H1 (cell line): ENCODE results near the gene ATG5. TPM values are rescaled to one million over a fixed set of nuclear protein-coding genes. Genes with fewer than 3 reads are reported as not detected.

Source experiments
- CTCF ChIA-PET: fragments of 300-600 bp; sonication (Branson Sonifier 250); formaldehyde crosslinking; loops from one replicate; lab custom pipeline; 2021; ENCODE audit not compliant: partially characterized antibody; lab: Charles Lee
- POLR2A ChIA-PET: fragments of 300-600 bp; sonication (Branson Sonifier 250); formaldehyde crosslinking; loops from one replicate; lab custom pipeline; 2021; ENCODE audit warnings: inconsistent platforms; ENCODE audit not compliant: partially characterized antibody; lab: Charles Lee
- DNase-seq, 2 experiments: peaks; one replicate each; pipeline versions ENCODE4 v3.0.0 to v3.0.0-alpha.2; 2010 to 2022; ENCODE audit warnings: low spot score in 2 of 2, low read depth in 1 of 2, mixed read lengths in 1 of 2
- FAIRE-seq: peaks from 2 replicates; lab custom pipeline; 2011; peaks lifted over from hg19 to GRCh38; lab: Jason Lieb, UNC
- H2AFZ ChIP-seq: 2 replicates; pipeline ENCODE4 v1.8.1; 2012; ENCODE audit warnings: low read length, inconsistent platforms
- H2AK5ac ChIP-seq: 2 replicates; pipeline ENCODE4 v1.6.1; 2013; ENCODE audit warnings: low read depth, low read length
- H2BK120ac ChIP-seq: replicated peaks from 2 replicates; pipeline ENCODE3; 2013; ENCODE audit warnings: low read depth, low read length, inconsistent platforms
- H2BK12ac ChIP-seq: 2 replicates; pipeline ENCODE4 v1.6.1; 2013; ENCODE audit warnings: low read depth, low read length
- H2BK15ac ChIP-seq: 2 replicates; pipeline ENCODE4 v1.6.1; 2013; ENCODE audit warnings: low read length
- H2BK20ac ChIP-seq: 2 replicates; pipeline ENCODE4 v1.6.1; 2013; ENCODE audit warnings: low read length
- H2BK5ac ChIP-seq: 2 replicates; pipeline ENCODE4 v1.6.1; 2013; ENCODE audit warnings: low read depth, low read length
- H3K14ac ChIP-seq: 2 replicates; pipeline ENCODE4 v1.6.1; 2013; ENCODE audit warnings: inconsistent platforms; ENCODE audit not compliant: insufficient read length
- H3K18ac ChIP-seq: 2 replicates; pipeline ENCODE4 v1.6.1; 2013; ENCODE audit warnings: low read length; ENCODE audit errors: extremely low read depth
- H3K23ac ChIP-seq: 2 replicates; pipeline ENCODE4 v1.6.1; 2013; ENCODE audit warnings: inconsistent platforms; ENCODE audit not compliant: insufficient read length
- H3K23me2 ChIP-seq: 2 replicates; pipeline ENCODE4 v1.6.1; 2013; ENCODE audit warnings: low read depth, low read length
- H3K27ac ChIP-seq: 2 replicates; pipeline ENCODE4 v1.6.1; 2011; ENCODE audit warnings: low read depth, low read length, inconsistent platforms
- H3K27me3 ChIP-seq, 4 experiments: replicated peaks in 1 of 4; 1 replicate in 1 of 4; 2 replicates in 3 of 4; pipeline versions ENCODE4 v1.6.1 to v1.8.1; 2011 to 2013; ENCODE audit warnings: low read length in 3 of 4, mild to moderate bottlenecking in 3 of 4, inconsistent platforms in 2 of 4, mixed read lengths in 2 of 4, moderate library complexity in 1 of 4; ENCODE audit not compliant: control insufficient read depth in 3 of 4, insufficient read depth in 3 of 4; ENCODE audit errors: extremely low read depth in 1 of 4
- H3K36me3 ChIP-seq, 4 experiments: 2 replicates each; pipeline versions ENCODE4 v1.6.1 to v1.8.1; 2011 to 2013; ENCODE audit warnings: mild to moderate bottlenecking in 4 of 4, low read length in 3 of 4, moderate library complexity in 2 of 4, control low read depth in 1 of 4, inconsistent platforms in 1 of 4; ENCODE audit not compliant: insufficient read depth in 4 of 4, control insufficient read depth in 2 of 4
- H3K4ac ChIP-seq: replicated peaks from 2 replicates; pipeline ENCODE3; 2013; ENCODE audit warnings: low read length, low read depth, mixed read lengths, inconsistent platforms; ENCODE audit not compliant: insufficient read length
- H3K4me1 ChIP-seq, 4 experiments: replicated peaks in 1 of 4; 1 replicate in 1 of 4; 2 replicates in 3 of 4; pipeline versions ENCODE4 v1.6.1 to v1.8.1; 2011 to 2013; ENCODE audit warnings: low read length in 3 of 4, inconsistent platforms in 2 of 4, mixed read lengths in 1 of 4; ENCODE audit not compliant: insufficient read depth in 4 of 4, control insufficient read depth in 3 of 4
- H3K4me2 ChIP-seq, 2 experiments: 2 replicates each; pipeline versions ENCODE4 v1.6.1 to v1.8.1; 2011 to 2013; ENCODE audit warnings: low read depth in 2 of 2, low read length in 2 of 2, control low read depth in 1 of 2, inconsistent platforms in 1 of 2, mild to moderate bottlenecking in 1 of 2; ENCODE audit not compliant: insufficient read depth in 1 of 2
- H3K4me3 ChIP-seq, 4 experiments: fragments of 200-600, 300-600 bp in 1 of 4; sonication (generic), shearing (Covaris generic), sonication (Bioruptor Twin) in 1 of 4; 2 replicates each; pipeline versions ENCODE4 v1.5.1 to v1.8.1; 2011 to 2016; ENCODE audit warnings: low read length in 4 of 4, low read depth in 3 of 4, control low read depth in 2 of 4, inconsistent platforms in 2 of 4, mild to moderate bottlenecking in 2 of 4, mixed read lengths in 1 of 4, moderate library complexity in 1 of 4; ENCODE audit not compliant: insufficient read depth in 2 of 4; ENCODE audit errors: extremely low read depth in 1 of 4
- H3K56ac ChIP-seq: replicated peaks from 2 replicates; pipeline ENCODE3; 2013; ENCODE audit warnings: low read depth, mild to moderate bottlenecking, mixed read lengths, low read length, inconsistent platforms; ENCODE audit not compliant: insufficient read length
- H3K79me1 ChIP-seq: 2 replicates; pipeline ENCODE4 v1.6.1; 2013; ENCODE audit warnings: low read depth, low read length, control low read depth
- H3K79me2 ChIP-seq, 2 experiments: 2 replicates each; pipeline versions ENCODE4 v1.6.1 to v1.8.1; 2012 to 2013; ENCODE audit warnings: low read length in 2 of 2, mild to moderate bottlenecking in 2 of 2, inconsistent platforms in 1 of 2; ENCODE audit not compliant: insufficient read depth in 2 of 2, control insufficient read depth in 1 of 2
- H3K9ac ChIP-seq, 4 experiments: replicated peaks in 1 of 4; 1 replicate in 1 of 4; 2 replicates in 3 of 4; pipeline versions ENCODE4 v1.6.1 to v1.8.1; 2011 to 2013; ENCODE audit warnings: low read depth in 3 of 4, low read length in 3 of 4, control low read depth in 2 of 4, mild to moderate bottlenecking in 2 of 4, moderate library complexity in 2 of 4, inconsistent platforms in 1 of 4; ENCODE audit errors: extremely low read depth in 1 of 4
- H3K9me3 ChIP-seq, 2 experiments: 2 replicates each; pipeline versions ENCODE4 v1.6.1 to v1.8.1; 2012 to 2013; ENCODE audit warnings: mild to moderate bottlenecking in 2 of 2, moderate library complexity in 2 of 2, control low read depth in 1 of 2, inconsistent platforms in 1 of 2, low read depth in 1 of 2, low read length in 1 of 2, mixed read lengths in 1 of 2; ENCODE audit not compliant: insufficient read depth in 2 of 2
- H4K20me1 ChIP-seq, 2 experiments: replicated peaks in 1 of 2; 2 replicates each; pipeline versions ENCODE3 to v1.8.1; 2011 to 2013; ENCODE audit warnings: inconsistent platforms in 2 of 2, low read length in 2 of 2, mild to moderate bottlenecking in 1 of 2; ENCODE audit not compliant: insufficient read depth in 2 of 2, control insufficient read depth in 1 of 2
- H4K5ac ChIP-seq: 2 replicates; pipeline ENCODE4 v1.6.1; 2013; ENCODE audit warnings: low read length, low read depth, mixed read lengths, inconsistent platforms; ENCODE audit not compliant: insufficient read length
- H4K8ac ChIP-seq: 2 replicates; pipeline ENCODE4 v1.8.0; 2013; ENCODE audit warnings: mild to moderate bottlenecking, moderate library complexity, low read length, inconsistent platforms; ENCODE audit not compliant: insufficient read depth; ENCODE audit errors: extremely low read depth
- H4K91ac ChIP-seq: replicated peaks from 2 replicates; pipeline ENCODE3; 2013; ENCODE audit warnings: low read length, mixed read lengths, inconsistent platforms; ENCODE audit not compliant: insufficient read length
- BRCA1 ChIP-seq: IDR thresholded peaks from 2 replicates; pipeline ENCODE4 v1.6.1; 2012; ENCODE audit warnings: low read depth, low read length, improper control_type of control experiment
- CBX8 ChIP-seq: fragments of 300-800, 300-1000 bp; sonication (generic); IDR thresholded peaks from 2 replicates; pipeline ENCODE4 v1.7.1; 2016; ENCODE audit warnings: low read depth, low read length, borderline replicate concordance
- CEBPB ChIP-seq: IDR thresholded peaks from 2 replicates; pipeline ENCODE4 v1.6.1; 2012; ENCODE audit warnings: low read depth, low read length
- CHD1 ChIP-seq: IDR thresholded peaks from 2 replicates; pipeline ENCODE4 v1.6.1; 2012; ENCODE audit warnings: low read depth, low read length, improper control_type of control experiment
- HDAC2 ChIP-seq, 2 experiments: fragments of 300-600 bp in 1 of 2; sonication (generic) in 1 of 2; IDR thresholded peaks; 2 replicates each; pipeline ENCODE4 v1.6.1; 2011 to 2012; ENCODE audit warnings: low read depth in 2 of 2, low read length in 2 of 2, mild to moderate bottlenecking in 2 of 2, moderate library complexity in 2 of 2, borderline replicate concordance in 1 of 2, inconsistent platforms in 1 of 2
- POLR2AphosphoS5 ChIP-seq: IDR thresholded peaks from 2 replicates; pipeline ENCODE4 v1.6.1; 2011; ENCODE audit warnings: low read depth, low read length
- RBBP5 ChIP-seq: IDR thresholded peaks from 2 replicates; pipeline ENCODE4 v1.7.1; 2012; ENCODE audit warnings: low read depth, mild to moderate bottlenecking, inconsistent platforms, low read length, moderate library complexity, borderline replicate concordance
- SIRT6 ChIP-seq: IDR thresholded peaks from one replicate; pipeline ENCODE4 v1.7.1; 2012; ENCODE audit warnings: low read length, inconsistent platforms
- WGBS, 2 experiments: shearing (Covaris generic) in 1 of 2; methylation state at CpG; one replicate each; pipeline versions ENCODE4 v1.1.6 to v1.1.7; 2013 to 2015; ENCODE audit warnings: low lambda C conversion rate in 2 of 2, mixed read lengths in 2 of 2, inconsistent platforms in 1 of 2, low coverage in 1 of 2, missing lambda C conversion rate in 1 of 2; ENCODE audit not compliant: insufficient replicate concordance in 2 of 2, insufficient coverage in 1 of 2, insufficient read length in 1 of 2; ENCODE audit errors: extremely low coverage in 1 of 2, missing lambda C conversion rate in 1 of 2; 5-methylcytosine and 5-hydroxymethylcytosine counted together
- polyA plus RNA-seq, 7 experiments: library from polyadenylated mRNA; depleted of rRNA in 3 of 7; stranded (reverse) in 5 of 7; unstranded in 2 of 7; fragments of >200 nt in 5 of 7; fragments of 200-250 nt in 2 of 7; gene quantifications; 1 replicate in 5 of 7; 2 replicates in 1 of 7; 4 replicates in 1 of 7; pipeline versions ENCODE4 v1.2.1 to v1.2.3, GENCODE V29; 2011 to 2013; ENCODE audit warnings: missing spikeins in 2 of 7, mixed read lengths in 2 of 7
- total RNA-seq: library from RNA; stranded (reverse); fragmentation: NEBNext Ultra II Directional; extraction: Animal tissue kit (Norgen Biotek cat#: 25700); gene quantifications from 2 replicates; pipeline ENCODE4 v1.2.1, GENCODE V29; 2021

Gene ATG5
- total and polyA plus RNA-seq, 2 of the 8 experiments (the other 6 are each of a cell fraction or from before 2014, with no cell fraction given) = 18.2 to 39.0 TPM

DNA sequence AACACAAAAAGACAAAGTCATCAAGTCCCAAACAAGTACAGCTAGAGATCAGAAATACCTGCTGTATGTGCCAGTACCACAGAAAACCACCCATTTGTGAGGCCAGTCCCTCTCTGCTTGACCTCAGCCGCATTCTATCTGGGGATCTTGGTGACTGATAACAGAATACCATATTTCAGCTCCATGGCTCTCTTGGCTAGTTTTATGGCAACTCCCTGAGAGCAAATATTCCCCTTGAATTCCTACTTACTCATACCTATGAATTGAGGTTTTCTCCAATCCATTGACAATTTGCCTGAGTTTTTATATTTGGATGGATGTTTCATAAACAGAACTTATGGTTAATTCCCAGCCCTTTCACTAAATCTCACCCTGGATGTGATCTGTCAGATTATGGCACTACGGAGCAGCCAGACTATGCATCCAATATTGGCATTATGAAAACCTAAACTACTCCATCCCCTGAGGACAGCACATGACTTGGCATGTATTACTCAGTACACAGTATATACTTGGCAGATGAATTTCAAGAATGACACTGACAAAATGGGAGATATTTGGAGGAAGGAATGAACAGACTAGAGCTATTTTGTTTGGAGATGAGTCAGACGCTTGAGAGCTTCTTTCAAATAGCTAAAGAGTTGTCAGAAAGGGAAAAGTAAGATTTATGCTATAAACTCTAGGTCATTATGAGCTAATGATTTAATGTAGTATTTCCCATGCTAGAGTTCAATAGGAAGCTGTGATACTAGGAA, 143.7 kb downstream of the ATG5 start:
- no peak overlapping the region for H4K91ac ChIP-seq
- no peak overlapping the region for H3K4me3 ChIP-seq
- FAIRE-seq = no peak
- CTCF ChIA-PET = interaction anchor here (0.6 to 1.9 kb wide), 5 partner anchors 12 to 90 kb away, joined by 3 to 6 read pairs (median 4); no protein-coding TSS in a partner anchor
- no peak for DNase-seq
- no peak overlapping the region for H3K56ac ChIP-seq
- no peak overlapping the region for H2BK5ac ChIP-seq
- peaks cover 0 to 8% (median 2%) of the 10 kb centered on the region in 4 experiments; a peak in 4 of 8 replicates for H3K36me3 ChIP-seq
- H3K4ac ChIP-seq = no peak overlapping the region
- H3K27me3 ChIP-seq = no peaks in the 10 kb centered on the region
- H3K23me2 ChIP-seq = no peaks in the 10 kb centered on the region
- no peak overlapping the region for H3K23ac ChIP-seq
- H3K14ac ChIP-seq = no peak overlapping the region
- H3K79me1 ChIP-seq = no peaks in the 10 kb centered on the region
- H4K20me1 ChIP-seq = no peaks in the 10 kb centered on the region
- H2AFZ ChIP-seq = no peak overlapping the region
- POLR2A ChIA-PET = no interaction called here
- no peak overlapping the region for H3K18ac ChIP-seq
- H2BK12ac ChIP-seq = no peak overlapping the region
- no peak overlapping the region for H2BK20ac ChIP-seq
- H3K27ac ChIP-seq = no peak overlapping the region
- WGBS, 2 experiments = 91% methylated on average over 3 of the region's 3 CpGs; no CpG with 5 or more reads in 1 of the 2 experiments
- no peak overlapping the region for H4K5ac ChIP-seq
- TF ChIP-seq HDAC2 (IDR thresholded peaks at IDR 0.05; ENCODE audit: borderline replicate concordance in 1 of 2, low read depth in 2 of 2, low read length in 2 of 2) = no peak
- TF ChIP-seq SIRT6 = no peak
- TF ChIP-seq BRCA1 = no peak
- TF ChIP-seq POLR2AphosphoS5 = no peak
- no peak for TF ChIP-seq CEBPB
- no peak for TF ChIP-seq CHD1
- no peak for TF ChIP-seq RBBP5
- no peak for TF ChIP-seq CBX8
- TF ChIP-seq, all 59 proteins: peak for 0
- H3K9me3 ChIP-seq = no peaks in the 10 kb centered on the region
- no peak overlapping the region for H2BK120ac ChIP-seq
- H2BK15ac ChIP-seq = no peak overlapping the region
- peaks cover 0 to 2% (median 0%) of the 10 kb centered on the region in 4 experiments; a peak in 1 of 7 replicates for H3K4me1 ChIP-seq
- H3K9ac ChIP-seq = no peak overlapping the region
- no peak overlapping the region for H4K8ac ChIP-seq
- no peaks in the 10 kb centered on the region for H3K79me2 ChIP-seq
- H2AK5ac ChIP-seq = no peak overlapping the region
- H3K4me2 ChIP-seq = no peak overlapping the region
